Measurements from ENCODE around the gene RBPMS2.

GRCh38 chr15:64780600-64781156, 5.3 kb upstream of the RBPMS2 start:
- TF ChIP-seq CTCF (conservative IDR thresholded peaks at IDR 0.05 in 1 of 2, IDR thresholded peaks at IDR 0.05 in 1 of 2; ENCODE audit: extremely low read depth in 1 of 2, insufficient read depth in 1 of 2, low read depth in 1 of 2, low read length in 2 of 2) (no peak), EZH2 (IDR thresholded peaks at IDR 0.05; ENCODE audit: borderline replicate concordance, low read length) (no peak)
